Activated CD4-positive, alpha-beta T cell treated with anti-CD3 and anti-CD28 coated beads, Interleukin-10, Interleukin-2, amounts not matched to agents 100 ng/mL and 50 ng/mL, durations not matched to agents 16 hours and 8 hours (primary cell): ENCODE results near the gene ST6GALNAC4.

Experiments used
- DNase-seq: peaks from one replicate; pipeline ENCODE4 v3.0.0-alpha.2; 2020

Gene ST6GALNAC4

DNA sequence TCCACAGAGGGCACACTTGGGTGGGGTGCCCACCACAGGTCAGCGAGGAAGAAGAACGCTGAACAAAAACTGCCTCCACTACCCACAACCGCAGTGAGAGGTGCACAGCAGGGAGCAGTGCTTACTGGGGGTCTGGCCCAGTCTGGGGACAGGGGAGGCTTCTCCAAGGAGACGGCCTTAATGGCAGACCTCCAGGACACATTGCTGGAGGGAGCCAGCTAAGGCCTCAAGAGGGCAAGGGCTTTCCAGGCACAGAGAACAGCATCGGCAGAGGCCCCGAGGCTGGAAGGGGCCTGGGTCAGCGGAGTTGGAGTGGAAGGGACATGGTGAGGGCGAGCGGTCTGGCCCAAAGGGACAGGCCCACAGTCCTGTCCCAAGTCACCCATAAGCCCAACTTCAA is 29.1 kb upstream of the ST6GALNAC4 start:
- no peak for DNase-seq

- no peak for DNase-seq
Observed at GRCh38 chr9:127945338-127945737, 28.5 kb upstream of the ST6GALNAC4 start.

DNA sequence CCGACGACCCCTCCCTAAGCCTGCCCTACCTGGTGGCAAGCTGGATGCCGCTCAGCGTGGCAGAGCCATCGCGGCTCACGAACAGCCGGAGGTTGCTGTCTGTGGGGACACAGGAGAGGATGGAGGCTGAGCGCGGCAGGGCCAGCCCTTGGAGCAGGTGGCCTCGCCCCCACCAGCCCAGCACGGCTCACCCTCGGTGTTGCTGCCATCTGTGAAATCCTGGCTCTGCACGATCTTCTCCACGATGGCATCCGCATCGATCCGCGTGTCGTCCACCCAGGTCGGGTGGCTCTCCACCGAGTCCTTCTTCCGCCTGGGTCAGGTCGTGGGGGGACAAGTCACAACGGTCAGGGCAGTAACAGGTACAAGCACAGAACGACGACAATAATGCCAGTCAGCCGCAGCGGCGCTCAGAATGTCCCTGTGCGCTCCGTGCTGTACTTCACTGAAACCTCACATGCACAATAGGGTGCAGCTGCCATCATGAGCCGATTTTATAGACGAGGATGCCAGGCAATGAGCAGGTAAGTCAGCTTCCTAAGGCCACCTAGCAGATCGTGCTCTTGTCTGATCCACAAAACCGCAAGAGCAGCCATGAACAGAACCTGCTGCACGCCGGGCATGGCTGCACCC is 27.9 kb upstream of the ST6GALNAC4 start:
- DNase-seq = no peak

- DNase-seq = peak; percentile 86
Observed at GRCh38 chr9:127943731-127944144, 26.9 kb upstream of the ST6GALNAC4 start.

DNA sequence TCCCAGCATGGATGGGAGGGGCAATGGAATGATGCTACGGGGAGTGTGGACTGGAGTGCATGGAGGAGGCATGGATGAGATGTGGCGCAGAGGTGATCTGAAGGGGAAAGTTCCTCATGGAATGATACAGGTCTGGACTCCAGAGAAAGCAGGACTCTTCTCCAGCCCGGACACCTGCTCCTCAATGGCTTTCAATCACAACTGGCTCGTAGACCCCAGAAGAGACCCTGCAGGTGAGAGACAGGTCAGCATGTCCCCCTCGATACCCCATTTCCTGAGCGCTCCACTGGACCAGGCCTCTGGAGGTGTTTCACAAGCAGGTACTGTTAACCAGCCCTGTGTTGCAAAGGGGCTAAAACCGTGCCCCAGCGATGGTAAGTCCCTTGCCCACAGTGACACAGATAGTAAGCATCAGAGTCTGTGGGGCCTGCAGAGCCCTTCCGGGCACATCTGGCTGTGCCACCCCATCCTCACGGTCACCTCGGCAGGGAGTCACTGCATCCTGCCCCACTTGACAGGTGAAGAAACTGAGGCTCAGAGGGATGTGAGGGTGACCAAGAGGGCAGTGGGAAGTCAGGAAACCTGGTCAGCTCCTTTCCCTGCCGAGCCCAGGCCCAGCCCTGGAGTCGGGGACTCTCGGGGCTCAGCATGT is 26.3 kb upstream of the ST6GALNAC4 start:
- DNase-seq = no peak

DNA sequence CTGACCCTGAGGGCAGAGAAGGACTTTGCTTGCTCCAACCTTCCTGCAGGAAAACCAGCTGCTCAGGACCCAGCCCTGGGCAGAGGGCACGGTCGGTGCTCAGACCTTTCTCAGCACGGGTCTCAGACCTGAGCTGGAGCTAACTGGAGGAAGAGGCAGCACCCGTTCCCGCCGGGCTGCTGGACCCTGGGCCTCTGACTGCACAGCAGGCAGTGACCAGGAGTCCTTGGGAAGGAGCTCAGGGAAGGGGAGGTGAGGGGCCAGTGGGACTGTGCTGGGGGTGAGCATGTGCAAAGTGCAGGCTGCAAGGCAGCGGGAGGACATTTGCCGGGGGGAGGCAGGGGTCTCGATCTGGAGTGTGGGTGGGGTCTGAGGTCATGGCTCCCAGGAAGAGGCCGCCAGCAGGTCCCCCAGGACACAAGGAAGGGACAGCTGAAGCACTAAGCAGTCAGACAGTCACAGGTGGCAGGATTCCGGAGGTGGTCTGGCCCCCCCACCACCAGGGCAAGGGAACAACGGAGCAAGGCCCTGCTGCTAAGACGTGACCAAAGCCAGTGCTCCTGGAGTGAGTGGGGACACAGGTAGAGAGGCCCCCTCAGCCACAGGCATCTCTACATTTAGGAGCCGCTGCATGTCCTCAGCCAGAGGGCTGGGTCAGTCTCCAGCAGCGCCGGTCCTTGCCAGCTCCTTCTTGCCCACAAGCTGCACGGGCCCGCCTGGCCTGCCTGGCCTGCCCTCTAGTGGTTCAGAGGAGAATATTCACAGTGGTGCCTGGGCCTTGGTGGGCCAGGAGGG is 25.6 kb upstream of the ST6GALNAC4 start:
- peak; percentile 75 for DNase-seq

DNA sequence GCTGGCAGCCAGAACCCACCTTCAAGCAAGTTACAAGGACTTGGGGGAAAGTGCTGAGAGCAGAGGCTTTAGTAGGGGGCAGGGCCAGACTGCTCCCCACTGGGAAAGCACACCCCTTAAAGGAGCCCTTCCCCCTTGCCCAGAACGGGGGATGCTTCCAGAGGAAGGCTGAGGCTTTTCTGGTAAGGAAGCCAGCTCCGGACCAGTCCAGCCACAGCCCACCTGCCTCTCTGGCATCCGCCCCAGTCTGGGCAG is 25.0 kb upstream of the ST6GALNAC4 start:
- DNase-seq = no peak

DNA sequence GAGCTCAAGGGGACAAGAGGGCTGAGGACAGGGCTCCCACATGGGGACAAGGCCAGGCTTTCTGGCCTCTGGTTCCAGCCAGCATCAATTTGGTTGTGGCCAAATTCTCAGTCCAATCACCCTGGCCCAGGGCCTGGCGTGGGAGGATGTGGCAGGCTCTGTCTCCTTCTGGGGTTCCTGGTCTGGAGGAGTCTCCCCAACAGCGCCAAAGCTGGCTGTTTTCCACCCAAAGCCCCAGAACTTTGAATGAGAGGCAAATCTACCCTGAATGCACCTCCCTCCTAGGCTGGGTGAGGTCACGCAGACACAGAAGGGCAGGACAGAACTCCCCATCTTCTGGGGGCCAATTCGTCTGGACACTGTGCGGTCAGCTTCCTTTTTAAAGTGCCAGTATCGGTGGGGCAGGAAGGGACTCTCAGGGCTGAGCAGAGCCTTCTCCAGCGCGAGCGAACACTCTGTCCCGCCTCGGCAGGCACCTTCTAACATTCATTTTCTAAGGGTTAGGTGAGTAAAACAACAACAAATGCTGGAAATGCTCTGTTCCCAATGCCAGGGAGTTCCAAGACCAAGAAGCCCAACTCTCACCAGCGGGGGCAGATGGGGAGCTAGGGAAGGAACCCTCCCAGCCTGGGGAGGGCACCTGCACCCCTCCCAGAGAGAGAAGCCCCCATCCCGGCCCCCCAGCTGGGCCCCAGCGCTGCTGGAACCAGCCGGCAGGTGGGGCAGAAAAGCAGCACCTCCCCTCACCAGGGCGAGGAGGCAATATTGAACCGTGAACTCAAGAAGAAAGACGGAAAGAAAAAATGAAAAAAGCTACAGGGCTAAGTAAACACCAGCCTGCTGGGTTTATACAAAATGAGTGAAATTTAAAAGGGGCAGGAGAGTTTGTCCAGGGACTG is 24.5 kb upstream of the ST6GALNAC4 start:
- DNase-seq = no peak

DNA sequence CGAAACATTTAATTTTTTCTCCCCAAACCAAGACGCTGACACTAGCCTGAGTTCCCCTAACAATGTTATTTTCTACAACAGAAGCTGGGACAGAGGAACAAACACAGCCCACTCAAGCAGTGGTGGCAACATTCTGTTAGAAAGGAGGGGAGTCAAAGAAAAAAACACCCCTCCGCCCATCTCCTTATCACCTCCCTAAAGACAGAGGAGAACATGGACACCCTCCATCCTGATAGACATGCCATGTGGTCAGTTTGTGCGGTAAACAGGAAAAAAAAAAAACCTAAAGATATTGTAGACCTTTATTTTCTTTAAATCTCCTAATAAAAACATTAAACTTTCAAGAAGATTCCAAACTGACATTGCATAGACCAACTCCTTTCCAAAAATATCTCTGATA is 23.8 kb upstream of the ST6GALNAC4 start:
- DNase-seq = no peak

DNA sequence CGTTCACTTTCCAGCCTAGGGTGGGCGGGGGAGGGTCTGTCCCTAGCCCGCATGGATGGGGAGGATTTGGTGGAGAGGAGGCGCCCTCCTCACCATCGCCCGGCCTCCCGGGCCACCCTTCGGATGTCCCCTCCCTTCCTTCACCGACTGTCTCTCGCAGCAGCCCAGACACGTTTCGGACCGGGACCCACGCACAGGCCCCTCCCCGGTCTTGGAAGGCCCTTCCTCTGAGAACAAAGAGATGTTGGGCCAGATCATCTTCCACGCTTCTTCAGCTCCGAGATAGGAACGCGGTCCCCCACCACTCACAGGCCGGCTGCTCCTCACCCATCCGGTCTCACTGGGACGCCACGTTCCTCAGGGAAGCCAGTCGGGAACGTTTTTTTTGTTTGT is 21.5 kb upstream of the ST6GALNAC4 start:
- no peak for DNase-seq

DNA sequence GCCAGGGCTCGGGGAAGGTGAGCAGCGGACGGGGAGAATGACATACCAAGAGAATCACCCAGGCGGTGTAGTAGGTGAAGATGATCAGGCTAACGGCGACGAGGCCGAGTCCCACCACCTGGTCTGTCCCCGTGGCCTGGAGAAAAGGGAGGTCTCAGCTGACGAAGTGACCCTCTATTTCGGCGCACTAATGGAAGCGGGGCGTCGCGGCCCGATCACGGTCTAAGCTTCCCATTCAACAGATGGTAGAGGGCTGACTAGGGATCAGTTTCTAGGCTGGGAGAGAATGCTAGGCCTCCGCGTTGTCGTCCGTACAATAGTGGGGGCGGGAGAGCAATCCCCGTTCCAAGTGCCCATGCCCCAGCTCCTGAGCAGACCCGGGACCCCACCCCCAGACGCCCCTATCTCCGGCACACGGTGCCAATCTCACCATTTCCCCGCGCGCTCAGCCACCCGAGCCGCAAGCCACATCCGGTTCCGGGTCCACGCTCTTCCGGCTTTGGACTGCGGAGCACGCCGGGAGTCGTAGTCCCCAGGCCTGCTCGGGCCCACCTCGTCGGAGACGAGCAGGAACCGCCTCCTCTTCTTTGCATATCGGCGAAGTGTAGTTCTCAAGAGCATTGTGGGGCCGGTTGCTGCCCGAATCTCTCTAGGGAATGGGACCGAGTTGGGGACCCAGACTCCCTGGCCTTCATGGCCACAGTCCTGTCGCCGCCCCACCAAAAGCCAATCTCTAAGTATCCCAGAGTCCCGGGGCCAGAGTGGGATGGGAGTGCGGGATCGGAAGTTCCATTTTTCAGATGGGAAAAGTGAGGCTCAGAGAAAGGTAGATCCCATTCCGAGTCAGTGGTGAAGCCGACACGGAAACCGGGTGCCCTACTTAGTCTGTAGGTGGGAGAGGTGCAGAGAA is 20.8 kb upstream of the ST6GALNAC4 start, which contains the start of gene DPM2:
Gene DPM2, minus strand, starts transcription at position 467 of the 910 bp plus-strand sequence. Its CDS starts 34 bp downstream, at position 433.
- DNase-seq = peak; percentile 93

DNA sequence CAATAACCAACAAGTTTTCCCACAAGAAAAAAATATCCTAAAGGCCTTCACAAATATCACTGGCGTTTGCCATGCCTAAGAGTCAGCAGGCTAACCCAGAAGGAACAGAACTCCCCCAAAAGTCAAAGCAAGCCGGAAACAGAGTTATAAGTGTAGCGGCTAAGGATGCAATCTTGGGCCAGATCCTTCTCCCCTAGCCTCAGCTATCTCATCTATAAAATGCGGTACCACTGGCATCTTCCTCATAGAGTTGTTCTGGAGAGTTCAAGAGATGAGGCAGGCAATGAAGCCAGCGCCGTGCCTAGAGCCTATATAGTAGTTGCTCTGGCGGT is 20.2 kb upstream of the ST6GALNAC4 start:
- DNase-seq = no peak

DNA sequence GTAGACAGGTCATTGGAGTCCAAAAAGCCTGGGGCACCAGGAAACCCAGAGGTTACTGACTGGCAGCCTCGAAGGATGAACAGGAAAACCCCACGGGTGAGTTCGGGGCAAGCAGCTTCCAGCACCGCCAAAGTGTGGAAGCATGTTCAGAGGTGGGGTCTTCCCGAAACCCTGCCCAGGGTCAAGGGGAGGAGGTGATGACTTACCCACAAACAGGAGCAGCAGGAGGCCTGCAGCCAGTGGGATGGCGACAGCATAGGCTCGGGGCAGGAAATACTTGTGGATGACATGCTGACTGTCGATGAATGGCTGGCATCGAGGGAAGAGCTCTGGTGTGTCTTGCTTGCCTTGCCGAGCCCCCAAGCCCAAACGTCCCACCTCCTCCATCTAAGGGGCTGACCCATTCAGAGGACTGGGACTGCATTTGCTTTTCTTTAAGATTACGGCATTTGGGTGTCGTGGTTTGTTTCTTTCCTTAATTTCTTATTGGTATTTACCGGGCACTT is 19.6 kb upstream of the ST6GALNAC4 start:
- no peak for DNase-seq

GRCh38 chr9:127935765-127936221 is 19.0 kb upstream of the ST6GALNAC4 start:
- no peak for DNase-seq

GRCh38 chr9:127934986-127935385 is 18.1 kb upstream of the ST6GALNAC4 start:
- no peak for DNase-seq

- DNase-seq = no peak
Observed at GRCh38 chr9:127934248-127934647, 17.4 kb upstream of the ST6GALNAC4 start.

GRCh38 chr9:127931092-127931881 is 14.4 kb upstream of the ST6GALNAC4 start:
- DNase-seq = no peak

GRCh38 chr9:127930231-127931091 is 13.6 kb upstream of the ST6GALNAC4 start, which contains the start of gene PIP5KL1:
Gene PIP5KL1, minus strand, starts transcription at chr9:127930777. Its CDS starts 25 bp downstream, at chr9:127930752.
- DNase-seq = peak; percentile 76

DNA sequence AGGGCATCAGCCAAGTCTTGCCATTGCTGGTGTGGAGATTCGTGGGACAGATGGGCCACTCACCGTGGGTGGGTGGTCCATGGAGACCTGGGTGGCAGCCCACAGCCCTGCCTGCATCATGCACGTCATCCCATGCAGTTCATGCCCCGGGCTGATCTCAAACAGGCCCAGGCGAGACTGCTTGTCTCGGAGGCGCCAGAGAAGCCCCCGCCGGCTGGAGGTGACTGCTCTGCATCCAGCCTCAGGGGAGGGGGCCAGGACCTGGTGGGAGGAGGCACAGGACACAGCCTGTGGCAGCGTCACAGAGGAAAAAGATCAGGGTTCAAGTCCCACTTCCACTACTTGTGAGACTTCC is 12.8 kb upstream of the ST6GALNAC4 start:
- no peak for DNase-seq
